Kidney epithelial cell (primary cell): Measurements from ENCODE around the gene FSTL4. TPM values are rescaled to one million over a fixed set of nuclear protein-coding genes. Genes with fewer than 3 reads are reported as not detected.
A peak's percentile ranks its signal among the peaks of the same experiment; 100 is the strongest.

Experiments
- DNase-seq: peaks from one replicate; pipeline ENCODE4 v3.0.0-alpha.2; 2010; ENCODE audit warnings: low read depth
- H3K27me3 ChIP-seq: 2 replicates; pipeline ENCODE4 v1.6.0; 2011; ENCODE audit warnings: low read length; ENCODE audit not compliant: control insufficient read depth, insufficient read depth
- H3K36me3 ChIP-seq: 2 replicates; pipeline ENCODE4 v1.5.1; 2011; ENCODE audit warnings: low read length; ENCODE audit not compliant: control insufficient read depth, insufficient read depth
- H3K4me3 ChIP-seq: 2 replicates; pipeline ENCODE4 v1.5.1; 2011; ENCODE audit warnings: low read depth, mild to moderate bottlenecking, control low read depth, low read length
- total RNA-seq: library from RNA; depleted of rRNA; stranded (reverse); fragments of >200 nt; gene quantifications from 2 replicates; pipeline ENCODE4 v1.2.3, GENCODE V29; 2015
- TF ChIP-seq, protein P1 (sequence below): IDR thresholded peaks from 2 replicates; pipeline ENCODE4 v1.5.1; 2011; ENCODE audit warnings: mild to moderate bottlenecking, moderate library complexity, low read length, control low read depth, inconsistent platforms; ENCODE audit not compliant: insufficient read depth, poor library complexity, severe bottlenecking

The FSTL4 gene
- total RNA-seq, 1 donor from 2014 or later: not detected

DNA sequence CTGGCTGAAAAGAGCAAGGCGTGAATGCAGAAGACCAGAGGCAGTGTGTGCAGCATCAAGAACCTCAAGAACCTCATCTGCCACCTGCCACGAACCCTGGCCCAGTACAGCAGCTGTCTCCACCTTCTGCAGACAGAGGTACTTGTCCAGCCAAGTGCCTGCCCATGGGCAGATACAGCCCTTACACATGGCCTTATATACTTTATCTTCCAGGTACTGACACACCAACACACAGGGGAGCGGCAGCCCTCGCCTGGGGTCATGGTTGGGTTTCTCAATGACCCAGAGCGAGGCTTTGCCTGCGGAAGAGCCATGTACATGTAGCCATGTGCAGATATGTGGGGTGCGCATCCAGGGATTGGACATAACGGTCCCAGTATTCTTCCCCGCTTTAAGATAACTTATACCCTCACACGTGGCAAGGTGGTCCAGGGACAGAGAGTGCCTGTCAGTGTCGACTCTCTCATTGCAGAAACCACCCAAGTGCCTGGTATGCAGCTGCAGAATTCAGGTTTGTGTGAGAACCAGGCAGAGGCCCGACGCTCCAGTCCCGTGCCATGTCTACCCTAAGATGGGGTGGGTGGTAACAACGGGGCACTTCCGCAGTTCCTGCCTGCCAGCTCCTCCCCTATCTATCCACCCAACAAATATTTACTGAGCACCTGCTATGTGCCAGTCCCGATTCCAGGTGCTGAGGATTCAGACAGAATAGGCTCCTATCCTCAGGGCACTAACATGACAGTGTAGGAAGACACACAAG, 206.9 kb downstream of the FSTL4 start:
- Histone ChIP-seq H3K4me3 (no peak overlapping the region), H3K36me3 (no peaks in the 10 kb centered on the region), H3K27me3 (peaks cover 4% of the 10 kb centered on the region)
- TF ChIP-seq, protein P1, sequence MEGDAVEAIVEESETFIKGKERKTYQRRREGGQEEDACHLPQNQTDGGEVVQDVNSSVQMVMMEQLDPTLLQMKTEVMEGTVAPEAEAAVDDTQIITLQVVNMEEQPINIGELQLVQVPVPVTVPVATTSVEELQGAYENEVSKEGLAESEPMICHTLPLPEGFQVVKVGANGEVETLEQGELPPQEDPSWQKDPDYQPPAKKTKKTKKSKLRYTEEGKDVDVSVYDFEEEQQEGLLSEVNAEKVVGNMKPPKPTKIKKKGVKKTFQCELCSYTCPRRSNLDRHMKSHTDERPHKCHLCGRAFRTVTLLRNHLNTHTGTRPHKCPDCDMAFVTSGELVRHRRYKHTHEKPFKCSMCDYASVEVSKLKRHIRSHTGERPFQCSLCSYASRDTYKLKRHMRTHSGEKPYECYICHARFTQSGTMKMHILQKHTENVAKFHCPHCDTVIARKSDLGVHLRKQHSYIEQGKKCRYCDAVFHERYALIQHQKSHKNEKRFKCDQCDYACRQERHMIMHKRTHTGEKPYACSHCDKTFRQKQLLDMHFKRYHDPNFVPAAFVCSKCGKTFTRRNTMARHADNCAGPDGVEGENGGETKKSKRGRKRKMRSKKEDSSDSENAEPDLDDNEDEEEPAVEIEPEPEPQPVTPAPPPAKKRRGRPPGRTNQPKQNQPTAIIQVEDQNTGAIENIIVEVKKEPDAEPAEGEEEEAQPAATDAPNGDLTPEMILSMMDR: no peak
- DNase-seq: no peak

DNA sequence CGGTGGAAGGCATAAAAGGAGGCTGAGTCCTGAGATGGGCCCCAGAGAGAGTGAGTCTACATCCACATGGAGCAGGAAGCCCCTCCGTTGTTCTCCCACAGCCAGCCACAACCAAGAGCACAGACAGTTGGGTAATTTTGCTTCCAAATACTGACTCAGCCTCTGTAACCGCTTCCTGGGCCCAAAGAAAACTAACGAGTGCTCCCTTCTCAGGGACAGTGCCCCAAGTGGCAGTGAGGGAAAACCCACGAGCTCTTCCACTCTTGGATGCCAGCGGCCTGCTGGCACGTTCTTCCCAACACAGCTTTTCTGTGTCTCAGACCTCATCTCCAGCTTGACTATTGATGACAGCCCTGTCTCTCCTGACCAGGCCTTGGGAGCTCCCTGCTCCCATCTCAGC, 207.6 kb downstream of the FSTL4 start:
- no peak for DNase-seq
- TF ChIP-seq, protein P1: peak; percentile 7
- Histone ChIP-seq H3K36me3 (no peaks in the 10 kb centered on the region), H3K27me3 (peaks cover 4% of the 10 kb centered on the region), H3K4me3 (no peak overlapping the region)

DNA sequence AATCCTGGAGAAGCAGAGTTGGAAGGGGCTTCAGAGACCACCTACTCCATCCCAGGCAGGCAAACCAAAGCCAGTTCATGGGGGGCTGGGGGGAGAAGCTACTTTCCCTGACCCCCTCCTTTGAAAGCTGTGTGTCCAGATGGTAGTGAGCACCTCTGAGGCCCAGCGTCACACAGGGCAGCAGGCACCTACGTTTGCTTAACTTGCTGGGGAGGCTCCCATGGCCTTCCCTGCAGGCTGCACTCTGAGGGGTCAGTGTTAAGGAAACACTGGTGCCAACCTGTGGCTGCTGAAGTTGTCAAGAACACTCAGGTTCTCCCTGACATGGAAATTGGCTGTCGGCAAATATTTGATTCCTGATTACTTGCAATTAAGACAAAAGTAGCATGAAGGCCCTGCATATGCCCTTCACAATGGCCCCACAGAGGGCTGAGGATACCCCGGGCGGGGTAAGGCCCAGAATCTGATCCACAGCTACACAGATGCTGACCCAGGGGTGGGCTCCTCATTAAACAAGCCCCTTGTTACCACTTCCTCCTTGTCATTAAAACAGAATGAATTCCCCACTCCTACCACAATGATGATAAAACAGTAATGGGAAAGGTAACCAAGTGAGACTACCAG, 208.5 kb downstream of the FSTL4 start:
- TF ChIP-seq, protein P1: no peak
- Histone ChIP-seq H3K27me3 (peaks cover 4% of the 10 kb centered on the region), H3K36me3 (no peaks in the 10 kb centered on the region), H3K4me3 (no peak overlapping the region)
- DNase-seq: no peak

DNA sequence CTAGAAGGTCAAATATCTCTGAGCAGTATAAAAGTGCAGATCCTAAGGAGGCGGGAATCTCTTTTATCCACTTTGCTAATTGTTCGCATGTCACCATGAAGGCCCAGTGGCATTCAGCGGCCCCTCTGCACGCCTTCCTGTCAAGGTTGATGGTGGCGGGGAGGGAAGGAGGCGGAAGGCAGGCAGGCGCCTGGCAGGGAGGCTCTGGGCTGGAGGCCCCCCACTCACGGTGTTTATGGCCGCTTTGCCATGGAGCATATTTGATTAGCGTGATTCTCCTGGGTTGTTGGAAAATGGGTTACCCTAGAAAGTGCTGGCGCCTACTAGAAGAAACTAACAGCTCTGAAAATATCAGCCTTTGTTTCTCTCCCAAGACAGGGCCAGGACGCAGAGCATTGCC, 209.6 kb downstream of the FSTL4 start:
- Histone ChIP-seq H3K4me3 (no peak overlapping the region), H3K36me3 (no peaks in the 10 kb centered on the region), H3K27me3 (peaks cover 4% of the 10 kb centered on the region)
- DNase-seq: no peak
- TF ChIP-seq, protein P1: no peak

GRCh38 chr5:133401731-133402347, 210.5 kb downstream of the FSTL4 start:
- Histone ChIP-seq H3K36me3 (no peaks in the 10 kb centered on the region), H3K4me3 (no peak overlapping the region), H3K27me3 (peaks cover 4% of the 10 kb centered on the region)
- DNase-seq: no peak
- TF ChIP-seq, protein P1: no peak
